Right forelimb (tissue), 1 donor: Measurements from ENCODE around the gene GPX1.

ENCODE experiments used
- DNase-seq: peaks from one replicate; pipeline ENCODE4 v3.0.0-alpha.2; 2018

GPX1 gene

GRCh38 chr3:49311283-49311682 lies 46.9 kb downstream of the GPX1 start:
- DNase-seq, result no peak

GRCh38 chr3:49310677-49311076 lies 47.5 kb downstream of the GPX1 start:
- no peak for DNase-seq
